GM18951 (cell line): ENCODE data around the gene ALDH7A1.
"Not testable (repeated sequence)": the region's sequence is repeated elsewhere in the genome, so short reads cannot be mapped to it uniquely, and the experiment has no call there.

Source experiments
- POLR2A ChIP-seq: IDR thresholded peaks from 4 replicates; pipeline ENCODE4 v1.6.1; 2011; ENCODE audit warnings: mild to moderate bottlenecking; ENCODE audit not compliant: insufficient read length, insufficient read depth; ENCODE audit errors: extremely low read depth
- in situ Hi-C: fragments of 300-500 bp; cut with MboI; formaldehyde crosslinking; loops from one replicate; pipeline ENCODE4 v1.12.0; 2022; ENCODE audit warnings: low sequenced_read_pairs, mixed read lengths, inconsistent platforms; ENCODE audit not compliant: unreplicated experiment

Gene ALDH7A1

DNA sequence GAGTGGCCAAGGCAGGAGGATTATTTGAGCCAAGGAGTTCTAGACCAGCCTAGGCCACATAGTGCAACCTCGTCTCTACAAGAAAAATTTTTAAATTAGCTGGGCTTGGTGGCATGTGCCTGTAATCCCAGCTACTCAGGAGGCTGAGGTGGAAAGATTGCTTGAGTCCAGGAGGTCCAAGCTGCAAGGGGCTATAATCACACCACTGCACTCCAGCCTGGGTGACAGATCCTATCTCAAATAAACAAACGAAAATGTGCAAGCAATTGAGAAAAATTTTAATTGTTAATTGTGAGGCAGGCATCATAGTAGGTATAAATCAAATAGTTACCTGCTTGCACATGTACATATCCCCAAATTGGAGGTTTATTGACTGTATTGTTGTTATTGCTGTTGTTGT is 15.3 kb downstream of the ALDH7A1 start:
- in situ Hi-C loops, result no loop called here
- no peak for TF ChIP-seq POLR2A

DNA sequence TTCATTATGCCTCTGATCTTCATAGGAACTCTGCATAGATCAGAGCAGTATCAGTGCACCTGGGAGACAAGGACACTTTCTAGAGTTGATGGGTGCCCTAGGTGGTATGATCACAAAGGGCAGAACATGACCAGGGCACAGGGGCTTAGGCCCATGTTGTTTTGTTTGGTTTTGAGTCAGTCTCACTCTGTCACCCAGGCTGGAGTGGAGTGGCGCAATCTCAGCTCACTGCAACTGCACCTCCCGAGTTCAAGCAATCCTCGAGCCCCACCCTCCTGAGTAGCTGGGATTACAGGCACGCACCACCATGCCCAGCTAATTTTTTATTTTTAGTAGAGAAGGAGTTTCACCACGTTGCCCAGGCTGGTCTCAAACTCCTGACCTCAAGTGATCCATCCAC is 17.6 kb downstream of the ALDH7A1 start:
- no peak for TF ChIP-seq POLR2A
- in situ Hi-C loops, result no loop called here

DNA sequence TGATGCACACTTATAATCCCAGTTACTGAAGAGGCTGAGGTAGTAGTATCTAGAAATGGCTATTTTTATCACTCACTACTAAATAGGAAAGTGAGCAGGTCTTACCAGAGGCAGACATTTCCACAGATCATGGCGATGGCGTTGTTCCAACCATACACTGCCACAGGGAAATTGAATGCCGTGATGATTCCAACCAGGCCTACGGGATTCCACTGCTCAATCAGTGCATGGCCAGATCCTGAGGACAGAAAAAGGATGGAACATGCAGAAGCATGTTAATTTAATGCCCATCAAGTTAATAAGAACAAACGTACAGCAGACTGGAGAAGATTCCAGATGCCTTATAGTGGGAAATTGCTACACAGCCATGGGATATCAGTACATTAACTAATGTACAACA is 18.0 kb downstream of the ALDH7A1 start:
- in situ Hi-C loops, result no loop called here
- no peak for TF ChIP-seq POLR2A

DNA sequence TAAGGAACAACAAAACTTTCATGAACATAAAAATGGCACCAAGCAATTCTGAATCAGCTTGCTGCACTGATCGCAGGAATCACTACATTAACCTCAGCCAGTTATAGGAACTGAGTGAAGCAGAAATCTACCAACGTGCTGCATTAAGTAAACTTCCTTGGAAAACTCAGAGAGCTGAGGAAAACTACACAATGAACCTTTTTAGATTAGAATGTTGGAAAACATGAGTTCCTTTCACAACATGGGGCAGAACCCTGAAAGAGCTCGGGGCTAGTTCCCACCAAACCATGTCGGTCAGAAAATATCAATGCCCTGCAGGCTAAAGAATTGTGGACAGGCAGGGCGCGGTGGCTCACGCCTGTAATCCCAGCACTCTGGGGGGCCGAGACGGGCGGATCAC is 19.4 kb downstream of the ALDH7A1 start:
- no peak for TF ChIP-seq POLR2A
- in situ Hi-C loops, result no loop called here

DNA sequence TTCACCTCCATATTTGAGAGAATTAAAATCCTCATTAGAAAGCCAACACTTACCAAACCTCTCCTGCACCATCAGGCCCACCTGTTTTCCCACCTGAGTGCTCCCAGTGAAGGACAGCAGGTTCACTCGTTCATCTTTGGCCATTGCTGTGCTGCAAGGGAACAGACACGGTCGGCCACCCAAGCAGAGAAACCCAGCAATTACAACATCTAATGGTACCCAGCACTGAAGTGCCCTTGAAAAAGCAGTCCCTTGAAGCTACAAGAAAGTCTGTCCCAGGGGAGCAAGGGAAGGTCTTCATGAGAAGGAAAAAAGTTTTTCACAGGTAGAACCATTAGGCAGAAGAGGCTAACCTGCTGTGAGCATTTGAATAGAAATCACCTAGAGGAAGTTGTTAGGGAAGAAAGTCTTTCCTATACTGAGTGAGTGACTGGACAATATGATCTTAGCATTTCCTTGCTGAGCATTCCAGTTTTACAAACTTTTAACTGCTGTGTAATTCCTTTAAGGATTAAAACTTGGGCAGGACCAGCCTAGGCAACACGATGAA is 26.7 kb downstream of the ALDH7A1 start:
- in situ Hi-C loops, result no loop called here
- TF ChIP-seq POLR2A, result no peak

DNA sequence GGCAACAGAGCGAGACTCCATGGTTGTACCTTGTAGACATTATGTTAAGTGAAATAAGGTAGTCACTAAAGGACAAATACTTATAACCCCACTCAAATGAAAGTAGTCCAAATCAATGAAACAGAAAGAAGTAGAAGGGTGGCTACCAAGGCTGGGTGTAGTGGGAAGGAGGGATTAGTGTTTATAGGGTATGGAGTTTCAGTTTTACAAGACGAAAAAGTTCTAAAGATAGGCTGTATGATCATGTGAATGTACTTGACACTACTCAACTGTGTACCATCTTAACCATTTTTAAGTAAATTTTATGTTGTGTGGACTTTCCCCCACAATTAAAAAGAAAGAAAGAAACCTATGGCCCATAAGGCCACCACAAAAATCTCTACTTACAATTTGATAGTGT is 32.2 kb downstream of the ALDH7A1 start:
- TF ChIP-seq POLR2A, result no peak
- in situ Hi-C loops, result no loop called here

DNA sequence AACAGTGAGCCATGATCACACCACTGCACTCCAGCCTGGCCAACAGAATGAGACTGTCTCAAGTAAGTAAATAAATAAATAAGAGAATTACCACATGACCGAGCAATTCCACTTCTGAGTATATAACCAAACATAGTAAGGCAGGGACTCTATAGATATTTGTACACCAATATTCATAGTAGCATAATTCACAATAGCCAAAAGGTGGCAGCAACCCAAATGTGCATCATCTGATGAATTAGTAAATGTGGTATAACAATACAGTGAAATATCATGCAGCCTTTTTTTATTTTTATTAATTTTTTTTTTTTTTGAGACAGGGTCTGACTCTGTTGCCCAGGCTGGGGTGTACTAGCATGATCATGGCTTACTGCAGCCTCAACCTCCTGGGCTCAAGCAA is 33.1 kb downstream of the ALDH7A1 start:
- TF ChIP-seq POLR2A, result no peak
- in situ Hi-C loops, result no loop called here

DNA sequence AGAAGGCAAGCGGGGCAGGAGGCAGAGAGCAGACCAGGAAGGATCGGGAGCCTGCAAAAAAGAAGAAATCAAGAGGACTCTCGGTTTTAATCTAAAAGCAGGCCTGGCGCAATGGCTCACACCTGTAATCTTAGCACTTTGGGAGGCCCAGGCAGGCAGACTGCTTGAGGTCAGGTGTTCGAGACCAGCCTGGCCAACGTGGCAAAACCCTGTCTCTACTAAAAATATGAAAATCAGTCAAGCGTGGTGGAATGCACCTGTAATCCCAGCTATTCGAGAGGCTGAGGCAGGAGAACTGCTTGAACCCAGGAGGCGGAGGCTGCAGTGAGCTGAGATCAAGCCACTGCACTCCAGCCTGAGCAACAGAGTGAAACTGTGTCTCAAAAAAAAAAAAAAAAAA is 39.9 kb downstream of the ALDH7A1 start:
- in situ Hi-C loops, result not testable (repeated sequence)

DNA sequence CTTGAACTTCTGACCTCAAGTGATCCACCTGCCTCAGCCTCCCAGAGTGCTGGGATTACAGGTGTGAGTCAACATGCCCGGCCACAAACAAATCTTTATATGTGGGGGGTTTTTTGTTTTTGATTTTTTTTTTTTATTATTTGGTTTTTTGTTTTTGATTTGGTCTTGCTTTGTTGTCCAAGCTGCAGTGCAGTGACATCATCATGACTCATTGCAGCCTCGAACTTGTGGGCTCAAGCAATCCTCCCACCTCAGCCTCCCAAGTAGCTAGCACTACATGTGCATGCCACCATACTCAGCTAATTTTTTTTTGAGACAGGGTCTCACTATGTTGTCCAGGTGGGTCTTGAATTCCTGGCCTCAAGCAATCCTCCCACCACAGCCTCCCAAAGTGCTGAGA is 42.4 kb downstream of the ALDH7A1 start:
- no peak for TF ChIP-seq POLR2A
- in situ Hi-C loops, result no loop called here

DNA sequence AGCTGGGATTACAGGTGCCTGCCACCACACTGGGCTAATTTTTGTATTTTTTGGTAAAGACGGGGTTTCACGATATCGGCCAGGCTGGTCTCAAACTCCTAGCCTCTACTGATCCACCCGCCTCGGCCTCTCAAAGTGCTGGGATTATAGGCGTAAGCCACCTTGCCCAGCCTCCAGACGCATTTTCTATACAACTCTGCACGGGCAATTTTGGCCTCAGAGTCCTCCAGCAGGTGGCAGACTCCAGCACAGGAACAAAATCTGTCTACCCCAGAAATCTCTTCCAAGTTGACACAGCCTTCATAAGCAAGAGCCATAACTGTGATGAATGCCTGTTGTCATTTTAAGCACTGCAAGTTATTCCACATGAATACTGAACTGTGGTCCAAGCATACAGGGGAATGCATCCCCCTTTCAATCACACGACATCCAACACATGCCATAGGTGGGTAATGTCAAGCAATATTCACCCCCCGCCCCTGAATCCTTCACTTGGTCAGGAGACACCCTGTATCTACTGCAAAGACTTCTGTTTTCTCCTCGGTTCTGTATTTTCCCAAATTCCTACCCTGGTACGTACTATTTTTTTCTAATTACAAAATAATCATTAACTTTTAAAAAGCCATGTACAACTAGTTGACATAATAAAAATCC is 50.8 kb downstream of the ALDH7A1 start:
- TF ChIP-seq POLR2A, result no peak
- in situ Hi-C loops, result no loop called here

DNA sequence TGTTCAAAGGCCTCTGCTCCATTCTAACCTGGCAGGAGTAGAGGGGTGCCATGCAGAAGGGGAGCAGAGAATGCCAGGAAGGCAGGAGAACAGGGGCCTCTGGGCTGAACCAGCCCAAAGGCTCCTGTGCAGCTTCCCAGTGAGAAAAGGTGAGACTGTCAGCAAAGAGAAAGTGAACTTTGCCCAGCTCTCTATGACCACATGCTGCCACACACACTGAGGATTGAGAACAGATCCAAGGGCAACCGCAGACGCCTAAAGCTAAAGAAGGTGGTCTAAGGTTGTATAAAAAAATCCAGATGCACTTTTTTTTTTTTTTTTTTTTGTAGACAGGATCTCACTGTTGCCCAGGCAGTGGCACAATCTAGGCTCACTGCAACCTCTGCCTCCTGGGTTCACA is 51.4 kb downstream of the ALDH7A1 start:
- in situ Hi-C loops, result no loop called here
- TF ChIP-seq POLR2A, result no peak

DNA sequence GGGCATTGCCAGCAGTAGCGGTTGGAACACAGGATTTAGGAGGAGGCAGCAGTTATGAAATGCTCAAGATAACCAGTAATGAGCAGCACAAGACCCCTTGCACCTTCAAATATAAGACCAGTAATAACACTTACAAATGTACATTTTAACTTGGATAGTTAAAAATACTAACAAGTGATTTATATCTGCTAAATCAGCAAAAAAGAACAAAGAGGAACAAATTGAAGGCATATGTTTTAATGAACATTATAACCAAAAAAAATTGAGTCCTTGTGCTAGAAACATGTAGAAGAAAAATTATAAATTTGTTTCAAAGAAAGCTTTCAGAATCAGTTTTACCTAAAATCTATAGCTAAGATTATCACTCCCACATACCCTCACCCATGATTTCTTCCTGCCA is 52.0 kb downstream of the ALDH7A1 start:
- in situ Hi-C loops, result no loop called here
- no peak for TF ChIP-seq POLR2A

DNA sequence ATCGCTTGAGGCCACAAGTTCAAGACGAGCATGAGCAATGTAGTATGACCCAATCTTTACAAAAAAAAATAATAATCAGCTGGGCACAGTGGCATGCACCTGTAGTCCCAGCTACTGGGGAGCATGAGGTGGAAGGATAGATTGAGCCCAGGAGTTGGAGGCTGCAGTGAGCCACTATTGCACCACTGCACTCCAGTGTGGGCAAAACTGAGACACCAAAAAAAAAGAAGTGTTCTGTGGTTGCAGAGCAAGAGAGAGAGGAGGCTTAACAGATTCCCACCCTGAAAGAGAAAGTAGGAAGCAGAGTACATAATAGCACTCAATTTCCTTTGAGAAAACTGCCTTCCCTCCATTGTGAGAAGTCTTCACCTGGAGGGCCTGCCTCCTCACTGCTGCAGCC is 52.6 kb downstream of the ALDH7A1 start:
- in situ Hi-C loops, result no loop called here
- TF ChIP-seq POLR2A, result no peak

DNA sequence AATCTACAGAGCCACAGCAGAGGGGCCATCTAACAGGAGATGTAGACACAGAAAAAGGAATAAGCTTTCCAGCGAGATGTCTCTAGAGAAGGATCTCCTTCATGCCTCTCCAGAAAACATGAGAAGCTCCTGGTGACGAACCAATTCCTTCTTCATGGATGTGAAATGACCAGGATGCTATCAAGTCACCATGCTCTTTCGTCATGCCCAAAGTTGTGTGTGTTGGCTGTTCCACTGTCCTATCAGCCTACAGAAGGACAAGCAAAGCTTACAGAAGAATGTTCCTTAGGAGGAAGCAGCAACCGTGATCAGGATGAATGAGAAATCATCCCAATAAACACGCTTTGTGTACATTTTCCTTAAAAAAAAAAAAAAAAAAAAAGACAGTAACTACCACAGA is 54.4 kb downstream of the ALDH7A1 start:
- TF ChIP-seq POLR2A, result no peak
- in situ Hi-C loops, result no loop called here

DNA sequence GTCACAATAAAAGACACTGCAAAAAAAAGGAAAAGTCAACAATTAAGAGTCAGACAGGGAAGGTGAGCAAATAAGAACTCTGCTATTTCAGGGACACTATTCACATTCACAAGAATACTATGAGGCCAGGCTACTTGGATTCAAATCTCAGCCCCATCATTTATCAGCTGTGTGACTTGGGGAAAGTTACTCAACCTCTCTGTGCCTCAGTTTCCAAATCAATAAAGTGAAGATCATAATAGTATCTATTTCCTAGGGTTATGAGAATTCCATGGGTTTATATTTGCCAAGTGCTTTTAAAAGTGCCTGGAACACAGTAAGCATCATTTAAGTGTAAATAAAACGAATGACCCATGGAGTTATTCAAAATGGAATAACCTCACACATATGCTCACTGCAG is 56.4 kb downstream of the ALDH7A1 start:
- no peak for TF ChIP-seq POLR2A
- in situ Hi-C loops, result loop anchor here (10.0 kb wide), 1 partner anchor 184 kb away; no protein-coding TSS in a partner anchor
